ENCODE results near the gene IQGAP2. TPM values are rescaled to one million over a fixed set of nuclear protein-coding genes. Genes with fewer than 3 reads are reported as not detected.
"Not testable (repeated sequence)": the region's sequence is repeated elsewhere in the genome, so short reads cannot be mapped to it uniquely, and the experiment has no call there.

Gene IQGAP2
- total RNA-seq, 4 donors from 2014 or later, result 22.6 to 63.9 (median 28.3) TPM

GRCh38 chr5:76670508-76670907, 267.4 kb downstream of the IQGAP2 start:
- TF ChIP-seq CTCF (IDR thresholded peaks at IDR 0.05), result no peak
- DNase-seq (ENCODE audit: low spot score), result no peak
- no peak for ATAC-seq (ENCODE audit: low FRiP score)

DNA sequence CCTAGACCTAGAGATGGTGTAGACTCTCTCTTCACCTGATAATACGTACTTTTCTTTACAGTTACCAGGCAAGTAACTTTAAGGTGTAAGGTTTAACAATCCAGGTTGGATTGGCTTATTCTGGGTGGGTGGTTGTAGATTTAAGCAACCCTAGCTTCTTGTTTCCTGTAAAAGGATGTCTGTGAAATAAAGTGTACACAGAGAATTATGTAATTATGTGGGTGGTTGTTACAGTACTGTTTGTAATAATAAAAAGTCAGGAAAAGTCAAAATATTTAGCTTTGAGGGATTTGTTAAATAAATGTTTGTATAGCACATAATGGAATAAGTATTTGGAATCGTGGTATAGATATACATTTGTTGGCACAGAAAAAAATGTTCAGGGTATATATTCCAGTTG, 269.2 kb downstream of the IQGAP2 start:
- DNase-seq (ENCODE audit: low spot score), result no peak
- ATAC-seq (ENCODE audit: low FRiP score), result no peak
- TF ChIP-seq CTCF (IDR thresholded peaks at IDR 0.05), result no peak

- TF ChIP-seq CTCF (IDR thresholded peaks at IDR 0.05), result no peak
- ATAC-seq (ENCODE audit: low FRiP score), result no peak
- no peak for DNase-seq (ENCODE audit: low spot score)
Measured at GRCh38 chr5:76673125-76673524, 270.0 kb downstream of the IQGAP2 start.

- ATAC-seq (ENCODE audit: low FRiP score), result no peak
Measured at GRCh38 chr5:76674330-76675066, 271.4 kb downstream of the IQGAP2 start.

DNA sequence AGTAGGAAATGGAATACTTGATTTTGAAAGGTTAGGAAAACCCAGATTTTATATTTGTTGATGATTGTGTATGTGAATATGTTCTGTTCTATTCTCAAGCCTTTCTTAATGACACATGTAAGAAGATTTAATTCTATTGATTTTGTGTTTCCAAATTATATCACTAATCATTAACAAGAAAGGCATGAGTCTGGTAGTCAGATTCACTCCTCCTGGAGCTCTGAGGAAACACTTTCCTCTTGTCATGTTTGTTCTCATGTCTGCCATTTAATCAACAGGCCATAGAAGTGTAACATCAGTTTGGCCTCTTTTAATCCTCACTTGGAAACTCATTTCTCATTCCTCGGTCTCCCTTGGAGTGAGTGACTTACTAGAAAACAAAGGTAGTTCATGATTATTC, 272.3 kb downstream of the IQGAP2 start:
- no peak for TF ChIP-seq CTCF (IDR thresholded peaks at IDR 0.05)
- ATAC-seq (ENCODE audit: low FRiP score), result no peak
- DNase-seq (ENCODE audit: low spot score), result no peak

More at GRCh38 chr5:76674330-76675066, 271.4 kb downstream of the IQGAP2 start:
- no peak for DNase-seq (ENCODE audit: low spot score)
- TF ChIP-seq CTCF (IDR thresholded peaks at IDR 0.05), result no peak

DNA sequence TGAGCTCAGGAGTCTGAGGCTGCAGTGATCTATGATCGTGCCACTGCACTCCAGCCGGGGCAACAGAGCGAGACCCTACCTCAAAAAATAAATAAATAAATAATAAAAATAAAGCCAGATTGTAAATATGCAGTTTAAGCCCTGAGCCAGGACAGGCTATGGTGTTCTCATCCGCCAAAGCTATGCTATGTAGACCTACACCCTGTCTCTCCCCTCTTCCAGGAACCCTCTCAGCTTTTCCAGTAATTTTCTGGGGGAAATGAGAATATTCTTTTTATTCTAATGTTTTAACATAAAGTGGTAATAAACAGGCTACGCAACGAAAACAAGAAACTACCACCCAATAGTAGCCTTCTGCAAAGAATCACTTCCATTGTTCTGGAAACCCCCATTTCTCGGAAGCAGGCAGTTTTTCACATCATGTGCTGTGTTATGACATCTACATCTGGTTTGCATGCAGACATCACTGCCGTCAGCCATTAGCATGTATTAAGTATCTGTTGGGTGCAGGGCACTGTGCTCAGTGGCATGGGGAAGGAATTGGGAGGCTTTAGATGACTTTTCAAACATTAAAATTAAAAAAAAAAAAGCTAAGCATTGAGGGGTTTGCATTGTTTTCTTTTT, 274.9 kb downstream of the IQGAP2 start:
- DNase-seq (ENCODE audit: low spot score) (no peak), ATAC-seq (ENCODE audit: low FRiP score) (no peak)
- no peak for TF ChIP-seq CTCF (IDR thresholded peaks at IDR 0.05)

- no peak for ATAC-seq (ENCODE audit: low FRiP score)
- TF ChIP-seq CTCF (IDR thresholded peaks at IDR 0.05), result no peak
- no peak for DNase-seq (ENCODE audit: low spot score)
Measured at GRCh38 chr5:76679231-76679630, 276.1 kb downstream of the IQGAP2 start.

- not testable (repeated sequence) for DNase-seq (ENCODE audit: low spot score); ATAC-seq (ENCODE audit: low FRiP score)
Measured at GRCh38 chr5:76680826-76681225, 277.7 kb downstream of the IQGAP2 start.

All from omental fat pad (tissue), 4 donors.